ENCODE measurements around the gene EFCAB3. TPM values are rescaled to one million over a fixed set of nuclear protein-coding genes. Genes with fewer than 3 reads are reported as not detected.
"Not testable (repeated sequence)": the region's sequence is repeated elsewhere in the genome, so short reads cannot be mapped to it uniquely, and the experiment has no call there.

EFCAB3 gene
- total and polyA plus RNA-seq, 9 donors: 0.13 to 0.16 (median 0.14) TPM; not detected in 4

- not testable (repeated sequence) for H3K36me3 ChIP-seq (ENCODE audit: control insufficient read depth, insufficient read depth, low read length); H3K27me3 ChIP-seq (ENCODE audit: control insufficient read depth, insufficient read depth, low read length); H3K9me3 ChIP-seq (replicated peaks; ENCODE audit: control insufficient read depth, low read depth, low read length); H3K4me1 ChIP-seq (ENCODE audit: control insufficient read depth, insufficient read depth, low read length)
- Histone ChIP-seq H3K4me3 (ENCODE audit: low read length) (peak within 1 kb of the TSS; percentile 82), H3K27ac (ENCODE audit: low read length) (peak within 1 kb of the TSS; percentile 70)
- WGBS (ENCODE audit: insufficient coverage): under 1% methylated on average over 48 of the region's 58 CpGs
- peak; percentile 93 for DNase-seq
These were observed 43.5 kb downstream of the EFCAB3 start, which contains the start of gene METTL2A for GRCh38 chr17:62423647-62424461. Gene METTL2A (plus strand): TSS chr17:62423897. CDS start chr17:62423903, 6 bp downstream.

GRCh38 chr17:62426214-62426613 is 45.9 kb downstream of the EFCAB3 start:
- DNase-seq; H3K27me3 ChIP-seq (ENCODE audit: control insufficient read depth, insufficient read depth, low read length); H3K4me1 ChIP-seq (ENCODE audit: control insufficient read depth, insufficient read depth, low read length); H3K36me3 ChIP-seq (ENCODE audit: control insufficient read depth, insufficient read depth, low read length); H3K27ac ChIP-seq (ENCODE audit: low read length); H3K4me3 ChIP-seq (ENCODE audit: low read length); H3K9me3 ChIP-seq (replicated peaks; ENCODE audit: control insufficient read depth, low read depth, low read length): not testable (repeated sequence)
- WGBS (ENCODE audit: insufficient coverage): no CpG with 5 or more reads among the region's 2 CpGs

GRCh38 chr17:62435251-62435650 is 54.9 kb downstream of the EFCAB3 start:
- no CpG with 5 or more reads among the region's 4 CpGs for WGBS (ENCODE audit: insufficient coverage)
- not testable (repeated sequence) for H3K9me3 ChIP-seq (replicated peaks; ENCODE audit: control insufficient read depth, low read depth, low read length); H3K27me3 ChIP-seq (ENCODE audit: control insufficient read depth, insufficient read depth, low read length); H3K27ac ChIP-seq (ENCODE audit: low read length); DNase-seq; H3K36me3 ChIP-seq (ENCODE audit: control insufficient read depth, insufficient read depth, low read length); H3K4me1 ChIP-seq (ENCODE audit: control insufficient read depth, insufficient read depth, low read length); H3K4me3 ChIP-seq (ENCODE audit: low read length)

GRCh38 chr17:62441181-62441580 is 60.8 kb downstream of the EFCAB3 start:
- H3K36me3 ChIP-seq (ENCODE audit: control insufficient read depth, insufficient read depth, low read length): peaks cover 30% of the 10 kb centered on the region
- not testable (repeated sequence) for H3K4me3 ChIP-seq (ENCODE audit: low read length); H3K9me3 ChIP-seq (replicated peaks; ENCODE audit: control insufficient read depth, low read depth, low read length); DNase-seq; H3K27me3 ChIP-seq (ENCODE audit: control insufficient read depth, insufficient read depth, low read length); H3K27ac ChIP-seq (ENCODE audit: low read length); H3K4me1 ChIP-seq (ENCODE audit: control insufficient read depth, insufficient read depth, low read length)
- WGBS (ENCODE audit: insufficient coverage): 100% methylated on average over 2 of the region's 6 CpGs

GRCh38 chr17:62444063-62444462 is 63.7 kb downstream of the EFCAB3 start:
- peaks cover 47% of the 10 kb centered on the region for H3K36me3 ChIP-seq (ENCODE audit: control insufficient read depth, insufficient read depth, low read length)
- WGBS (ENCODE audit: insufficient coverage): 100% methylated on average over 1 of the region's 4 CpGs

GRCh38 chr17:62445791-62446190 is 65.4 kb downstream of the EFCAB3 start:
- H3K36me3 ChIP-seq (ENCODE audit: control insufficient read depth, insufficient read depth, low read length): peaks cover 50% of the 10 kb centered on the region
- not testable (repeated sequence) for H3K27me3 ChIP-seq (ENCODE audit: control insufficient read depth, insufficient read depth, low read length); H3K4me1 ChIP-seq (ENCODE audit: control insufficient read depth, insufficient read depth, low read length); H3K27ac ChIP-seq (ENCODE audit: low read length); H3K4me3 ChIP-seq (ENCODE audit: low read length); H3K9me3 ChIP-seq (replicated peaks; ENCODE audit: control insufficient read depth, low read depth, low read length); DNase-seq
- 91% methylated on average over 1 of the region's 4 CpGs for WGBS (ENCODE audit: insufficient coverage)

More at GRCh38 chr17:62444063-62444462, 63.7 kb downstream of the EFCAB3 start:
- H3K4me1 ChIP-seq (ENCODE audit: control insufficient read depth, insufficient read depth, low read length): no peaks in the 10 kb centered on the region
- no peaks in the 10 kb centered on the region for H3K27me3 ChIP-seq (ENCODE audit: control insufficient read depth, insufficient read depth, low read length)
- no peak overlapping the region for H3K27ac ChIP-seq (ENCODE audit: low read length)
- no peak for DNase-seq
- no peak overlapping the region for H3K4me3 ChIP-seq (ENCODE audit: low read length)
- H3K9me3 ChIP-seq (replicated peaks; ENCODE audit: control insufficient read depth, low read depth, low read length): no peaks in the 10 kb centered on the region

GRCh38 chr17:62452195-62452594 is 71.8 kb downstream of the EFCAB3 start:
- not testable (repeated sequence) for DNase-seq
- no CpG with 5 or more reads among the region's 4 CpGs for WGBS (ENCODE audit: insufficient coverage)

GRCh38 chr17:62453041-62453440 is 72.7 kb downstream of the EFCAB3 start:
- not testable (repeated sequence) for H3K9me3 ChIP-seq (replicated peaks; ENCODE audit: control insufficient read depth, low read depth, low read length); H3K27ac ChIP-seq (ENCODE audit: low read length)

More at GRCh38 chr17:62452195-62452594, 71.8 kb downstream of the EFCAB3 start:
- H3K9me3 ChIP-seq (replicated peaks; ENCODE audit: control insufficient read depth, low read depth, low read length); H3K4me3 ChIP-seq (ENCODE audit: low read length); H3K4me1 ChIP-seq (ENCODE audit: control insufficient read depth, insufficient read depth, low read length); H3K27me3 ChIP-seq (ENCODE audit: control insufficient read depth, insufficient read depth, low read length); H3K27ac ChIP-seq (ENCODE audit: low read length): not testable (repeated sequence)
- peaks cover 12% of the 10 kb centered on the region for H3K36me3 ChIP-seq (ENCODE audit: control insufficient read depth, insufficient read depth, low read length)

GRCh38 chr17:62453656-62454055 is 73.3 kb downstream of the EFCAB3 start:
- H3K9me3 ChIP-seq (replicated peaks; ENCODE audit: control insufficient read depth, low read depth, low read length); H3K36me3 ChIP-seq (ENCODE audit: control insufficient read depth, insufficient read depth, low read length); DNase-seq; H3K27ac ChIP-seq (ENCODE audit: low read length); H3K4me1 ChIP-seq (ENCODE audit: control insufficient read depth, insufficient read depth, low read length); H3K27me3 ChIP-seq (ENCODE audit: control insufficient read depth, insufficient read depth, low read length); H3K4me3 ChIP-seq (ENCODE audit: low read length): not testable (repeated sequence)
- 90% methylated on average over 4 of the region's 4 CpGs for WGBS (ENCODE audit: insufficient coverage)

More at GRCh38 chr17:62453041-62453440, 72.7 kb downstream of the EFCAB3 start:
- WGBS (ENCODE audit: insufficient coverage): no CpG with 5 or more reads among the region's 5 CpGs
- H3K36me3 ChIP-seq (ENCODE audit: control insufficient read depth, insufficient read depth, low read length); H3K4me3 ChIP-seq (ENCODE audit: low read length); H3K4me1 ChIP-seq (ENCODE audit: control insufficient read depth, insufficient read depth, low read length); DNase-seq; H3K27me3 ChIP-seq (ENCODE audit: control insufficient read depth, insufficient read depth, low read length): not testable (repeated sequence)

- not testable (repeated sequence) for H3K9me3 ChIP-seq (replicated peaks; ENCODE audit: control insufficient read depth, low read depth, low read length); DNase-seq
- WGBS (ENCODE audit: insufficient coverage): no CpG with 5 or more reads among the region's 3 CpGs
These were observed 73.8 kb downstream of the EFCAB3 start for GRCh38 chr17:62454111-62454510.

More at GRCh38 chr17:62454111-62454510, 73.8 kb downstream of the EFCAB3 start:
- not testable (repeated sequence) for H3K27me3 ChIP-seq (ENCODE audit: control insufficient read depth, insufficient read depth, low read length); H3K36me3 ChIP-seq (ENCODE audit: control insufficient read depth, insufficient read depth, low read length); H3K4me1 ChIP-seq (ENCODE audit: control insufficient read depth, insufficient read depth, low read length); H3K4me3 ChIP-seq (ENCODE audit: low read length); H3K27ac ChIP-seq (ENCODE audit: low read length)

Measured in muscle of leg (tissue), 11 donors.